Activated T-cell treated with anti-CD3 and anti-CD28 coated beads, Interleukin-2, amount 50 U/mL, for 72 hours (primary cell): ENCODE measurements around the gene SOX6. TPM values are rescaled to one million over a fixed set of nuclear protein-coding genes. Genes with fewer than 3 reads are reported as not detected.

Source experiments
- ATAC-seq, 2 donors: fragments of 150-1000 bp; cut with Tn5 transposase; replicated peaks in 1 of 2; 2 replicates each; pipeline ENCODE4 v1.10.0; 2021; ENCODE audit warnings: moderate library complexity in 2 of 2, mild to moderate bottlenecking in 1 of 2
- DNase-seq, 2 donors: peaks; one replicate each; pipeline ENCODE4 v3.0.0; 2021 to 2022; ENCODE audit warnings: mixed read lengths in 1 of 2
- H3K27ac Mint-ChIP-seq: one replicate; pipeline ENCODE4 v1.8.0; 2022; ENCODE audit warnings: mild to moderate bottlenecking, moderate library complexity, mixed read lengths
- H3K27me3 Mint-ChIP-seq: one replicate; pipeline ENCODE4 v1.8.0; 2022; ENCODE audit warnings: low read depth, mixed read lengths
- H3K36me3 Mint-ChIP-seq, 2 donors: one replicate each; pipeline ENCODE4 v1.8.0; 2022; ENCODE audit warnings: mixed read lengths in 2 of 2, mild to moderate bottlenecking in 1 of 2; ENCODE audit not compliant: insufficient read depth in 2 of 2
- H3K4me1 Mint-ChIP-seq: one replicate; pipeline ENCODE4 v1.8.0; 2022; ENCODE audit warnings: low read depth, mixed read lengths
- H3K4me3 Mint-ChIP-seq, 2 donors: one replicate each; pipeline ENCODE4 v1.8.0; 2022; ENCODE audit warnings: mild to moderate bottlenecking in 2 of 2, mixed read lengths in 2 of 2, moderate library complexity in 2 of 2
- H3K9me3 Mint-ChIP-seq, 2 donors: one replicate each; pipeline ENCODE4 v1.8.0; 2022; ENCODE audit warnings: mixed read lengths in 2 of 2
- total RNA-seq, 2 donors: library from RNA; stranded (reverse); gene quantifications; one replicate each; pipeline ENCODE4 v1.2.3, GENCODE V29; 2022

SOX6 gene
- total RNA-seq, 2 donors from 2014 or later, result 0.48 TPM; not detected in 1

DNA sequence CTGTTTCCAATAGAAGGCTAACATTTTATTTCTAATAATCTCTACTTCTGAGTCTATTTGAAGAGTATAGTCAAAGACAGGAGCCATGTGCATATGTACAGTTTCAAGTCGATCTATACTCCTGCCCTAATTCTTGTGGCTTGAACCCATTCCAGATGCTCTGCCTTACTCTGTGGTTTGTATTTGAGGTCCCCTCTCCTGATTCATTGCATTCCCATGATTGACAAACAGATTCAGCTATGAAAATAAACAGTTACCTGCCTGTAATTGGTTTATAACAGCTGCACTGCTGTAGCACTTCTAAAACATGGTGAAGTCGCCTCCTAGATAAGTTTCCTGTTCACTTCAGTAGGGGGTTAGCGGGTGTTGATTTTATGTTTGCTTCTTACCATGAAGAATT, 138.7 kb downstream of the SOX6 start:
- Mint-ChIP-seq H3K4me1 (no peaks in the 10 kb centered on the region), H3K36me3 (no peaks in the 10 kb centered on the region), H3K27me3 (no peaks in the 10 kb centered on the region), H3K27ac (no peak overlapping the region), H3K9me3 (no peaks in the 10 kb centered on the region), H3K4me3 (no peak overlapping the region)
- ATAC-seq (no peak), DNase-seq (no peak)

DNA sequence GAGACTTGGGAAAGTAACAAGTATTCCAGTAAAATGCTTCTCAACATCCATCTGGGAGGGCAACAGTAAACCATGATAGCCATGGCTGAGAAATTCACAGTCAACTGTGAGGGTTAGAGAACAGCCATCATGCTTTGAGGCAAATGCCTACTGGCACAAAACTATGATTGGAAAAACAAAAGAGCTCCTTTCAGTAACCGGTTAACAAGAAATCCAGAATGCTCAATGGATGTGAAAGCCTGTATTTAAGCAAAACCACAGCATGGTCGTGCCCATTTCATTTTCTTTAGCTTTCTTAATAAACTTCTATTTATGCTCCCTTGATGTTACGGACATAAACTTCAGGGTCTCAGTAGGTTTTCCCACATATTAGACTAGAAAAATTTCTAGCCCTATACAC, 139.5 kb downstream of the SOX6 start:
- Mint-ChIP-seq H3K4me1 (no peaks in the 10 kb centered on the region), H3K4me3 (no peak overlapping the region), H3K27me3 (no peaks in the 10 kb centered on the region), H3K36me3 (no peaks in the 10 kb centered on the region), H3K27ac (no peak overlapping the region), H3K9me3 (no peaks in the 10 kb centered on the region)
- no peak for DNase-seq
- no peak for ATAC-seq

DNA sequence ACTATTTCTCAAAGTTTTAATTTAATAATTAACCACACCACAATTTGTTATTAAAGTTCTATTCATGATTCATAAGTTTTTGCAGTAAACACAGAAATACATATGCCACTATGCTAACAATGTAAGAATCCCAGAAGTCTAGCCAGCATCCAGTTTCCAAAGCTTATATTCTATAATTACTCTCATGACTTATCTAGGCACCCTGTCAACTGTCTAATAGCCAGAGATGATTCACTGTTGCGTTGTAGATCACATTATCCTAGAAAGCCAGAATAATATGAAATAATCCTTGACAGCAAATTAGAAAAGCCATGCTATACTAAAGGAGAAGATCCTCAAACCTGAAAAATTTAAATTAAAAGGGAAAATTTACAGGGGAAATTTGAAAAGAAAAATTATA, 141.0 kb downstream of the SOX6 start:
- H3K27ac Mint-ChIP-seq, result no peak overlapping the region
- H3K9me3 Mint-ChIP-seq, result peaks cover 0 to 2% of the 10 kb centered on the region in 2 donors
- H3K27me3 Mint-ChIP-seq, result no peaks in the 10 kb centered on the region
- DNase-seq (no peak), ATAC-seq (no peak)
- no peak overlapping the region for H3K4me3 Mint-ChIP-seq
- no peaks in the 10 kb centered on the region for H3K4me1 Mint-ChIP-seq
- H3K36me3 Mint-ChIP-seq, result no peaks in the 10 kb centered on the region

DNA sequence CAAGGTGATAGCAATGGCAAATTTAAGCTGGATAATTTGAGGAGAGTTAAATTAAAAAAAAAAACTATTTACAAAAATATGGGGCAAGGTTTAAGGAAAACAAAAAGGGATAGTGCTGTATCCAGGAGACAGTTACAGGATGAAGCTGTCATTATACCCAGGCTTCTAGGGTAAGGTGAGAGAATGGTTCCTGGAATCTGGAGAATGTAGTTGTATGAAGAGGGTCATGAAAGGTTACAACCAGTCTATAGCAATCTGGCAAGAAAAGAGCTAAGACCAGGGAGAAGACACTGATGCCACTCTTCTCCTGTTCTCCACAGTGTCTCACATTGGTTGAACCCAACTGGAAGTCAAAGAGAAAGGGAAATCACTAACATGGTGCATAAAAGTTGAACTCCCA, 144.9 kb downstream of the SOX6 start:
- no peak overlapping the region for H3K27ac Mint-ChIP-seq
- peaks cover 0 to 5% of the 10 kb centered on the region in 2 donors for H3K9me3 Mint-ChIP-seq
- DNase-seq (no peak), ATAC-seq (no peak)
- H3K36me3 Mint-ChIP-seq, result no peaks in the 10 kb centered on the region
- H3K4me3 Mint-ChIP-seq, result no peak overlapping the region
- no peaks in the 10 kb centered on the region for H3K27me3 Mint-ChIP-seq
- H3K4me1 Mint-ChIP-seq, result no peaks in the 10 kb centered on the region

DNA sequence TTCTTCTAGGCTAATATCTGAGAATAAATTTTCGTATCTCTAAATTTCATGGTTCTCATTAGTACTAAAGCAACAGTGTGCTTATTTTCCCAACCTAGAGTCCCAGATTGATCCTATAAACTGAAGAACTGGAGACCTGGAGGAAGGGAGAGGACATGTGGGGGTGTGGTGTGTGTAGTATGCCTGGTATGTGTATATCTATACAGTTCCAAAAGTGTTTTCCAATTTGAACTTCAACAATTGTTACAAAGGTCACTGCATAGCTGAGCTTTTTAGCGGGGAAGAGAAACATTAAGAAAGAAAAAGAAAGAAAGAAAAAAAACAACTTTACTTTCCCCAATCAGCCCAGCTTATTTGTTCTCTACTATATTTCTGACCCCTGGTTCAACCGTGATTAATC, 152.1 kb downstream of the SOX6 start:
- peaks cover 0 to 3% of the 10 kb centered on the region in 2 donors for H3K9me3 Mint-ChIP-seq
- no peaks in the 10 kb centered on the region for H3K4me1 Mint-ChIP-seq
- ATAC-seq (no peak), DNase-seq (no peak)
- H3K4me3 Mint-ChIP-seq, result no peak overlapping the region
- H3K27me3 Mint-ChIP-seq, result no peaks in the 10 kb centered on the region
- no peaks in the 10 kb centered on the region for H3K36me3 Mint-ChIP-seq
- no peak overlapping the region for H3K27ac Mint-ChIP-seq

DNA sequence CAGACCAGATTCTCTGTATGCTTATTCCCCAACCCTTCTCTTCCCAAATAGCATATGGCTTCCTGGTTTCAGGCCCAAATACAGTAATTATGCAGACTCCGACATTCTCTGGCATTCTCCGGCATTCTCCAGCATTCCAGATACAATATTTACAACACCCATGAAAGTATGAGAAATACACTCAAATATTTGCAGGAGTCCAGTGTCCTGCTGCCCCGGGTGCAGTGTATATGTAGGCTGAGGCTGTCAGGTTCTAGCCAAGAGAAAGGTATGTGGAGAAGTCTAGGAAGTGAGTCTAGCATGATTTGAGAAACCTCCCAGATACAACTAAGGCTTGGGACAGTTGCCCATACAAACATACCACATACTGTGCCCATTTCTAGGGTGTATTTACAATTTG, 160.7 kb downstream of the SOX6 start:
- DNase-seq, result no peak
- Mint-ChIP-seq H3K9me3 (peaks cover 1 to 2% of the 10 kb centered on the region in 2 donors), H3K4me3 (no peak overlapping the region), H3K27me3 (no peaks in the 10 kb centered on the region), H3K36me3 (no peaks in the 10 kb centered on the region), H3K4me1 (no peaks in the 10 kb centered on the region), H3K27ac (no peak overlapping the region)
- no peak for ATAC-seq

DNA sequence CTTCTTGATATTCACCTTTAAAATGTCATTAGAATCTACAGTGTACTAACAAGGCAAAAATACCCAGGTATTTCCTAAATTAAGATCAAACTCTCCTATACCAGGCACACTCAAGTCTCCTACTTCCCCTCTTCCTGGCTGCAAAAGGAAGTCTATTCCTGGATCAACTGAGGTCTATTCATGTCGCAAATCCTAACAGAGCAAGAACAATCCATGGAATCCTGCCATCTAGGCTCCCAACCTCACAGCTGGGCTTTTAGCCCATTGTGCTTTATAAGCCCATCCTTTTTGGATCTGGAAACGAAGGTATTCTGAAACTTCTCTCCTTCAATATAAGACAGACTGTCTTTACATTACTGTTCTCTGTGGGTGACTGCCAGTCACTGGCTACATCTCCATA, 161.8 kb downstream of the SOX6 start:
- no peak overlapping the region for H3K27ac Mint-ChIP-seq
- H3K27me3 Mint-ChIP-seq, result no peaks in the 10 kb centered on the region
- no peak for ATAC-seq
- no peak for DNase-seq
- no peaks in the 10 kb centered on the region for H3K4me1 Mint-ChIP-seq
- H3K36me3 Mint-ChIP-seq, result no peaks in the 10 kb centered on the region
- peaks cover 1 to 2% of the 10 kb centered on the region in 2 donors for H3K9me3 Mint-ChIP-seq
- no peak overlapping the region for H3K4me3 Mint-ChIP-seq

DNA sequence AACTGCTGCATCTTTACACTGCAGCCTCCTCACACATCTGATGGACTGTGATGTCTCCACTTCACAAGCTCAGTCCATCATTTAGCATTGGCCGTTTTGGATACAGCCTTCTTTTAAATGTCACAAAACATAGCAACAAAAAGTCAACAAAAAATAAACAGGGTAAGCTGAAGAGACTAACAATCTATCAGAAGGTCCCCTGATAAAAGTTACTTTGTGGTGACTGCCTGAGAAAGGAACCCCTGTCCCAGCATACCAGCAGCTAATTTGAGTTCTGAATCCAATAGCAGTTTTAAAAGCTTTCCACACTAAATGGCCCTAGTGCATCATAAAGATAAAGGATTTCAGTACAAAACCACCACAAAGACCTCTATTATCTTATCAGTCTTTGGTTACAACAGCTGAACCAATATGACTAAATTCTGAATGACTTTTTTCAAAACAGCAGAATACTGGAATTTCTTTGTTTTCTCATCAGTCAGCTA, 162.4 kb downstream of the SOX6 start:
- Mint-ChIP-seq H3K27me3 (no peaks in the 10 kb centered on the region), H3K4me1 (no peaks in the 10 kb centered on the region), H3K27ac (no peak overlapping the region), H3K9me3 (peaks cover 1 to 2% of the 10 kb centered on the region in 2 donors), H3K4me3 (no peak overlapping the region), H3K36me3 (no peaks in the 10 kb centered on the region)
- DNase-seq (no peak), ATAC-seq (no peak)

DNA sequence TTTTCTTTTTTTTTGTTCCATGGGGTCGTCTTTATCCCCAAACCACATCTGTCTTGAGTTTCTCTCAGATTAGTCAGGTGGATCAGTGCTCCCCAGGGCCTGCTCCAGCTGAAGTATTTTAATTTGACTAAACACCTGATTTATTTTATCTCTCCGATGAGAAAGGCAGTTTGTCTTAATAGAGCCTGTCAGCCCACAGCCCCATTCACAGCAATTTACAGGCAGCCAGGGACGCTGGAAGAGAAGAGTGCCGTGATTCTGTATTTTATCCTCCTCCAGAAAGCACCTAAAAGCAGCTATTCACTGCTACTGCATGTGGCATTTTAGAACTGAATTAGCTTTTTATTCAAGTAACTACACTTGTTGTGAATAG, 164.5 kb downstream of the SOX6 start:
- no peak overlapping the region for H3K4me3 Mint-ChIP-seq
- no peaks in the 10 kb centered on the region for H3K36me3 Mint-ChIP-seq
- ATAC-seq, result no peak

DNA sequence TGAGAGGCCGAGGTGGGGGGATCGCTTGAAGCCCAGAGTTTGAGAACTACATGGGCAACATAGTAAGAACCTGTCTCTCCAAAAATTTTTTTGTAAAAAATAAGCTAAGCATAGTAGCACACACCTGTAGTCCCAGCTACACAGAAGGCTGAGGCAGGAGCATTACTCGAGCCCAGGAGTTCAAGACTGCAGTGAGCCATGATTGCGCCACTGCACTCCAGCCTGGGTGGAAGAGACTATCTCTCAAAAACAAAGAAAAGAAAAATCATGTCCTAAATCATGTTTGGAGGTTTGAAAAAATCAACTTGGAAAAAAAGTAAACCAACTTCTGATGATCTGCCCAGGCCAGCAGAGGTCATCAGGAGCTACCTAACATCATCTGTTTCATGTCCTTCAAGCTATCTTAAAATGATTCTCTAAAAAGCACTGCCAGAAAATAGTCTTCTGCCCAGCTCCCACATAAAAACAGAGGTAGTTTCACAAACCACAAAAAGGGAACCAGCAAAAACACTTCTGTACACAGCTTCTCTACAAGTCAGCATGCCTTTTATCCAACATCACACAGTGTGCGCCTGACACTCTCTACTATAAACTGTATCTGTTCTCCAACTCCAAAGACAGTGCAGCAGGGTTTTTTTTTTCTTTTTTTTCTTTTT, 165.0 kb downstream of the SOX6 start:
- H3K9me3 Mint-ChIP-seq, result peaks cover 0 to 1% of the 10 kb centered on the region in 2 donors
- H3K36me3 Mint-ChIP-seq, result no peaks in the 10 kb centered on the region
- DNase-seq (no peak), ATAC-seq (no peak)
- no peak overlapping the region for H3K4me3 Mint-ChIP-seq
- H3K27ac Mint-ChIP-seq, result no peak overlapping the region
- H3K4me1 Mint-ChIP-seq, result no peaks in the 10 kb centered on the region
- H3K27me3 Mint-ChIP-seq, result no peaks in the 10 kb centered on the region

More for the DNA sequence above, 164.5 kb downstream of the SOX6 start:
- DNase-seq, result no peak
- Mint-ChIP-seq H3K4me1 (no peaks in the 10 kb centered on the region), H3K27ac (no peak overlapping the region), H3K27me3 (no peaks in the 10 kb centered on the region), H3K9me3 (peaks cover 0 to 1% of the 10 kb centered on the region in 2 donors)

DNA sequence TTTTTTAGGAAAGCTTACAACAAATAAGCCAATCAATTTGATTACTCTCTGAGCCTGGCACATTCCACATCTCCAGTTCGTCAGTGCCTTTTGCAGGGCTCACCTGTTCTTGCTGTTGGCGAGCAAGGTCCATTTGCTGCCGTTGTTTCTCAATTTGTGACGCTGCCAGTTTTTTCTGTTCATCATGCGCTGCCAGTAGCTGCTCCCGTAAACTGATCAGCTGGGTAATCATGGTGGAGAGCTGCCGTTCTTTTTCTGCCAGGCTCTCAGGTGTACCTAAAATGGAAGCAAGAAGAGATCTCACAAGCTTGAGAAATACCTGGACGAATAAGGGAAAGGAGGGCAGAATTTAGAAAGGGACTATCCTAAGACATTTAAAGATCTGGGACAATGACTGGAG, 169.7 kb downstream of the SOX6 start:
- ATAC-seq (no peak), DNase-seq (no peak)
- Mint-ChIP-seq H3K4me1 (no peaks in the 10 kb centered on the region), H3K36me3 (no peaks in the 10 kb centered on the region), H3K27me3 (no peaks in the 10 kb centered on the region), H3K4me3 (no peak overlapping the region), H3K9me3 (peaks cover 0 to 1% of the 10 kb centered on the region in 2 donors), H3K27ac (no peak overlapping the region)

DNA sequence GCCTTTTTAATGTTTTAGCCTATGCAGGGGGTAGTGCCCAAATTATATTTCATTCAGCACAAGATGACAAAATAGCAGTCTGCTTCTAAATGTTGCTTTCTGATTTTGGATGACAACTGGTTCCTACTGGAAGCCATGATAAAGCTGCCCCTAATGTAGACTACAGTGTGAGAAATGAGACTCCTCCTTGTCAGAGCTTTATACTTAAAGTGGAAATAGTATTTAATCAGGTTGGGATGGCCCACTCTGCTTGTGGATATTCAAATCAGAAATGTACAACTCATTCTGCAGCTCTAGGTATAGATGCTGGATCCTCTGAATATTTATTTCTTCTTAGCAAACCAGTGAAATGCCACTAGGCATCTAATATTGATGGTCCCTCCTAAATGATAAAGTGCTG, 171.3 kb downstream of the SOX6 start:
- Mint-ChIP-seq H3K27me3 (no peaks in the 10 kb centered on the region), H3K27ac (no peak overlapping the region), H3K4me3 (no peak overlapping the region), H3K36me3 (no peaks in the 10 kb centered on the region), H3K4me1 (no peaks in the 10 kb centered on the region), H3K9me3 (peaks cover 0 to 1% of the 10 kb centered on the region in 2 donors)
- DNase-seq, result no peak
- ATAC-seq, result no peak

DNA sequence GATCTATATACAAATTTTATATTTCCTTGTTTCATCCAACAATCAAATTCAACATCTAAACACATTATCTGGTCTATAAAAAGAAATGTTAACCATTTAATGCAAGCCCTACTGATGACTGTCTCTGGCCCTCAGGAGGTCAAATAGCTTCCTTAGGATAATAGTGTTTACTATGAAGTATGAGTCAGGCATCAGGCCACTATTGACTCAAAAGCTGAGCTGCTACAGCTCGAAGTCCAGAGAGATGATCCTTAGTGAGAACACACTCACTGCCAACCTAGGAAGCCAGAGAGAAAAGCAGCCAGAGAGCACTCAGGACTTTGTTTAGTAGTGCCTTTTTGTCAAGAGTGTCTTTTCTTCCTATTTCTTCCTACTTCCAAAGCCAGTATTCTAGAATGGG, 171.8 kb downstream of the SOX6 start:
- H3K27ac Mint-ChIP-seq, result no peak overlapping the region
- ATAC-seq, result no peak

DNA sequence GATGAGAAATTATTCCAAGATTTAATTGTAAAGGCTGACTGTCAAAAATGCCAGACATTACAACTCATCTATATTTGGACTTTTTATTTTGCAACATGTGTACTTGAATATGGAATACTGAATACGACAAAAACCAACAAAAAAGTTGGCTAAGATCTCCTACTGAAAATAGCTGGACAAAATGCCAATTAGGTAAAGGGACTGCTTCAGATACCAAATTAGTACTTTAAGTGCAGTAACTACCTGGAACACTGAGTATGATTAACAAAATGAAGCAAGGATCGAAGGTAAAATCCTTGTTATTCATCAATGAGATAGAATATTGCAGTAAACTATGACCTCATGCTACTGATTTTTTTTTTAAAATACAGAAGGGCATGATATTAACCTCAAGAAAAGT, 173.8 kb downstream of the SOX6 start:
- no peaks in the 10 kb centered on the region for H3K4me1 Mint-ChIP-seq
- no peak overlapping the region for H3K4me3 Mint-ChIP-seq
- no peaks in the 10 kb centered on the region for H3K27me3 Mint-ChIP-seq
- no peaks in the 10 kb centered on the region for H3K36me3 Mint-ChIP-seq
- ATAC-seq (no peak), DNase-seq (no peak)
- no peak overlapping the region for H3K27ac Mint-ChIP-seq
- peaks cover 0 to 1% of the 10 kb centered on the region in 2 donors for H3K9me3 Mint-ChIP-seq

More for the DNA sequence above, 171.8 kb downstream of the SOX6 start:
- Mint-ChIP-seq H3K9me3 (peaks cover 0 to 1% of the 10 kb centered on the region in 2 donors), H3K27me3 (no peaks in the 10 kb centered on the region), H3K36me3 (no peaks in the 10 kb centered on the region), H3K4me3 (no peak overlapping the region), H3K4me1 (no peaks in the 10 kb centered on the region)
- no peak for DNase-seq
